ENCODE data around the gene RAI1. TPM values are rescaled to one million over a fixed set of nuclear protein-coding genes. Genes with fewer than 3 reads are reported as not detected.
A peak's percentile ranks its signal among the peaks of the same experiment; 100 is the strongest.

The RAI1 gene
- total and polyA plus RNA-seq, 2 of the 13 experiments (the other 11 are each of a cell fraction or from before 2014, with no cell fraction given) = 3.4 to 5.2 TPM

- TF ChIP-seq ZNF589 (CRISPR knock-in tag; conservative IDR thresholded peaks at IDR 0.05) = no peak; the same call in 1 of the 2 replicates
- no peak for TF ChIP-seq SETDB1 (CRISPR knock-in tag; IDR thresholded peaks at IDR 0.05; ENCODE audit: borderline replicate concordance)
- TF ChIP-seq ZBTB10 (CRISPR knock-in tag; IDR thresholded peaks at IDR 0.05; ENCODE audit: borderline replicate concordance) = peak; percentile 90; the same call in 1 of the 2 replicates
- TF ChIP-seq ZBTB44 (CRISPR knock-in tag; IDR thresholded peaks at IDR 0.05) = no peak
- 0 out of 2 replicates have a peak, but pooled peaks have one; percentile 50 for TF ChIP-seq ZNF264 (CRISPR knock-in tag; IDR thresholded peaks at IDR 0.05)
- no peak for TF ChIP-seq ZNF562 (CRISPR knock-in tag; IDR thresholded peaks at IDR 0.05; ENCODE audit: borderline replicate concordance)
- TF ChIP-seq ZNF7 (CRISPR knock-in tag; IDR thresholded peaks at IDR 0.05) = no peak
- no peak; the same call in 1 of the 2 replicates for TF ChIP-seq ZNF557 (CRISPR knock-in tag; IDR thresholded peaks at IDR 0.05)
- no peak for TF ChIP-seq ZNF468 (CRISPR knock-in tag; IDR thresholded peaks at IDR 0.05)
- no peak for TF ChIP-seq ZNF24 (IDR thresholded peaks at IDR 0.05)
- TF ChIP-seq EEA1 (CRISPR knock-in tag; IDR thresholded peaks at IDR 0.05; ENCODE audit: borderline replicate concordance) = no peak
- no peak for TF ChIP-seq KAT2B (IDR thresholded peaks at IDR 0.05; ENCODE audit: borderline replicate concordance, low read depth, low read length)
- no peak for TF ChIP-seq TCF7L2 (IDR thresholded peaks at IDR 0.05; ENCODE audit: low read depth, low read length)
- TF ChIP-seq DMAP1 (CRISPR knock-in tag; IDR thresholded peaks at IDR 0.05) = no peak
- no peak for TF ChIP-seq CEBPZ (IDR thresholded peaks at IDR 0.05; ENCODE audit: low read length)
- TF ChIP-seq GPN1 (CRISPR knock-in tag; IDR thresholded peaks at IDR 0.05; ENCODE audit: borderline replicate concordance) = no peak
- peak; percentile 95 for TF ChIP-seq RAD21 (CRISPR knock-in tag; IDR thresholded peaks at IDR 0.05)
- TF ChIP-seq CBFB (CRISPR knock-in tag; IDR thresholded peaks at IDR 0.05) = peak; percentile 53; the same call in 1 of the 2 replicates
- TF ChIP-seq CREB3 (CRISPR knock-in tag; IDR thresholded peaks at IDR 0.05) = 0 out of 2 replicates have a peak, but pooled peaks have one; percentile 54
Observed at GRCh38 chr17:17812211-17813054, 131.2 kb downstream of the RAI1 start (continued).

Data from HepG2 (cell line).